GM23338 (cell line): Measurements from ENCODE around the gene CLDN3. TPM values are rescaled to one million over a fixed set of nuclear protein-coding genes. Genes with fewer than 3 reads are reported as not detected.

Experiments
- ATAC-seq: fragments of 200-7000 bp; cut with Tn5 transposase; 3 replicates; pipeline ENCODE4 v1.9.1; 2020
- DNase-seq: peaks from one replicate; pipeline ENCODE4 v3.0.0-alpha.2; 2015; ENCODE audit warnings: low spot score
- H2AFZ ChIP-seq: fragments of 200-600 bp; sonication (generic); 2 replicates; pipeline ENCODE4 v1.8.0; 2016; ENCODE audit warnings: antibody characterized with exemption, mild to moderate bottlenecking, moderate library complexity
- H3F3A ChIP-seq: fragments of 200-600 bp; sonication (generic); replicated peaks from 2 replicates; pipeline ENCODE4 v1.8.0; 2017; ENCODE audit warnings: antibody characterized with exemption, mixed run types, low read depth
- H3K27ac ChIP-seq: fragments of 200-600 bp; sonication (generic); 2 replicates; pipeline ENCODE4 v1.6.1; 2016; ENCODE audit warnings: low read depth
- H3K27me3 ChIP-seq: fragments of 200-600 bp; sonication (generic); 2 replicates; pipeline ENCODE4 v1.8.0; 2016; ENCODE audit warnings: mild to moderate bottlenecking, mixed run types, moderate library complexity; ENCODE audit not compliant: insufficient read depth
- H3K36me3 ChIP-seq: fragments of 200-600 bp; sonication (generic); 2 replicates; pipeline ENCODE4 v1.8.0; 2016; ENCODE audit warnings: mild to moderate bottlenecking; ENCODE audit not compliant: insufficient read depth
- H3K4me1 ChIP-seq: fragments of 200-600 bp; sonication (generic); 2 replicates; pipeline ENCODE4 v1.8.0; 2016; ENCODE audit warnings: mild to moderate bottlenecking, moderate library complexity; ENCODE audit not compliant: insufficient read depth
- H3K4me2 ChIP-seq: fragments of 200-600 bp; sonication (generic); 2 replicates; pipeline ENCODE4 v1.7.1; 2017; ENCODE audit warnings: mixed run types
- H3K4me3 ChIP-seq: fragments of 200-600 bp; sonication (generic); 2 replicates; pipeline ENCODE4 v1.6.1; 2016; ENCODE audit warnings: mixed run types
- H3K79me2 ChIP-seq: fragments of 200-600 bp; sonication (generic); replicated peaks from 2 replicates; pipeline ENCODE4 v1.8.0; 2017; ENCODE audit warnings: mild to moderate bottlenecking; ENCODE audit not compliant: insufficient read depth
- H3K9me2 ChIP-seq: fragments of 200-600 bp; sonication (generic); 2 replicates; pipeline ENCODE4 v1.8.0; 2017; ENCODE audit not compliant: insufficient read depth
- H4K20me1 ChIP-seq: fragments of 200-600 bp; sonication (generic); replicated peaks from 2 replicates; pipeline ENCODE4 v1.8.0; 2017; ENCODE audit warnings: mild to moderate bottlenecking; ENCODE audit not compliant: insufficient read depth
- H3K27ac Mint-ChIP-seq: 2 replicates; pipeline ENCODE4 v1.8.0; 2020; ENCODE audit warnings: inconsistent platforms, mild to moderate bottlenecking, moderate library complexity, mixed read lengths
- H3K27me3 Mint-ChIP-seq: 3 replicates; pipeline ENCODE4 v1.8.0; 2022; ENCODE audit warnings: low read depth, mild to moderate bottlenecking, moderate library complexity, mixed read lengths, inconsistent platforms; ENCODE audit not compliant: insufficient read depth, poor library complexity
- H3K36me3 Mint-ChIP-seq: 3 replicates; pipeline ENCODE4 v1.8.0; 2021; ENCODE audit warnings: low read depth, mild to moderate bottlenecking, inconsistent platforms, moderate library complexity, mixed read lengths
- H3K4me1 Mint-ChIP-seq: 3 replicates; pipeline ENCODE4 v1.8.0; 2020; ENCODE audit warnings: mild to moderate bottlenecking, inconsistent platforms, mixed read lengths
- H3K4me3 Mint-ChIP-seq: 3 replicates; pipeline ENCODE4 v1.8.0; 2021; ENCODE audit warnings: moderate library complexity, mild to moderate bottlenecking, inconsistent platforms, mixed read lengths
- H3K9me3 Mint-ChIP-seq: 3 replicates; pipeline ENCODE4 v1.8.0; 2020; ENCODE audit warnings: moderate library complexity, mild to moderate bottlenecking, inconsistent platforms, mixed read lengths
- CREB1 ChIP-seq: fragments of 250-450 bp; sonication (Bioruptor Pico); IDR thresholded peaks from 2 replicates; pipeline ENCODE4 v1.5.0; 2020; ENCODE audit warnings: low read depth, mild to moderate bottlenecking, moderate library complexity
- CTCF ChIP-seq, 2 experiments: fragments of 200-600 bp in 1 of 2; sonication (generic) in 1 of 2; conservative IDR thresholded peaks; 2 replicates each; pipeline versions ENCODE4 v1.5.1 to v1.6.1; 2016 to 2017; ENCODE audit warnings: antibody characterized with exemption in 2 of 2, low read depth in 2 of 2, mild to moderate bottlenecking in 2 of 2, moderate library complexity in 1 of 2
- ETS1 ChIP-seq: IDR thresholded peaks from 2 replicates; pipeline ENCODE4 v1.6.1; 2016; ENCODE audit warnings: antibody characterized with exemption
- EZH2 ChIP-seq: fragments of 200-600 bp; sonication (generic); IDR thresholded peaks from one replicate; pipeline ENCODE4 v1.8.0; 2017; ENCODE audit warnings: antibody characterized with exemption, mild to moderate bottlenecking, low read depth; ENCODE audit not compliant: unreplicated experiment
- JUNB ChIP-seq: IDR thresholded peaks from one replicate; pipeline ENCODE4 v1.6.1; 2016; ENCODE audit warnings: antibody characterized with exemption; ENCODE audit not compliant: unreplicated experiment
- NANOG ChIP-seq: IDR thresholded peaks from 2 replicates; pipeline ENCODE4 v1.6.1; 2016; ENCODE audit warnings: antibody characterized with exemption, borderline replicate concordance
- POLR2AphosphoS5 ChIP-seq: IDR thresholded peaks from 2 replicates; pipeline ENCODE4 v1.6.1; 2016; ENCODE audit warnings: antibody characterized with exemption, low read depth
- REST ChIP-seq: IDR thresholded peaks from one replicate; pipeline ENCODE4 v1.6.1; 2018; ENCODE audit warnings: antibody characterized with exemption; ENCODE audit not compliant: unreplicated experiment
- ZNF331 ChIP-seq: fragments of 250-450 bp; sonication (Bioruptor Pico); IDR thresholded peaks from 2 replicates; pipeline ENCODE4 v1.5.0; 2020; ENCODE audit warnings: low read depth, mild to moderate bottlenecking, moderate library complexity
- polyA plus RNA-seq: library from polyadenylated mRNA; unstranded; fragments of >200 nt; fragmentation: Nextera tagmentation; extraction: Ambion mirVana; gene quantifications from 2 replicates; pipeline ENCODE4 v1.2.1, GENCODE V29; 2016
- total RNA-seq: library from RNA; depleted of rRNA; stranded (reverse); fragments of >200 nt; shearing (Covaris generic); gene quantifications from 2 replicates; pipeline ENCODE4 v1.2.3, GENCODE V29; 2014

CLDN3 gene
- total and polyA plus RNA-seq, 2 experiments from 2014 or later, result 20.1 to 27.7 TPM

- Mint-ChIP-seq H3K9me3 (no peaks in the 10 kb centered on the region), H3K4me1 (peaks cover 19% of the 10 kb centered on the region), H3K4me3 (no peak overlapping the region), H3K27me3 (peaks cover 17% of the 10 kb centered on the region), H3K27ac (no peak overlapping the region), H3K36me3 (peaks cover 8% of the 10 kb centered on the region)
- no peak for ATAC-seq
- Histone ChIP-seq H3K36me3 (0 out of 2 replicates have a peak, but pooled peaks cover 3% of the 10 kb centered on the region), H2AFZ (no peak overlapping the region), H3K27me3 (peaks cover 23% of the 10 kb centered on the region), H3F3A (peaks cover 8% of the 10 kb centered on the region), H3K79me2 (no peaks in the 10 kb centered on the region; the same call in 1 of the 2 replicates), H3K9me2 (no peaks in the 10 kb centered on the region), H3K4me2 (no peak overlapping the region), H3K27ac (no peak overlapping the region), H3K4me1 (peaks cover 14% of the 10 kb centered on the region), H4K20me1 (peaks cover 13% of the 10 kb centered on the region), H3K4me3 (no peak overlapping the region)
- DNase-seq, result no peak
- TF ChIP-seq REST, result no peak
- TF ChIP-seq NANOG, result no peak
These were observed 33.2 kb downstream of the CLDN3 start for GRCh38 chr7:73736885-73737284.

- Mint-ChIP-seq H3K27ac (no peak overlapping the region), H3K4me1 (peaks cover 8% of the 10 kb centered on the region), H3K36me3 (peaks cover 8% of the 10 kb centered on the region), H3K27me3 (peaks cover 11% of the 10 kb centered on the region), H3K4me3 (no peak overlapping the region), H3K9me3 (no peaks in the 10 kb centered on the region)
- ATAC-seq (no peak), DNase-seq (no peak)
- Histone ChIP-seq H3K79me2 (no peaks in the 10 kb centered on the region; the same call in 1 of the 2 replicates), H3K4me2 (no peak overlapping the region), H2AFZ (no peak overlapping the region), H3K4me1 (peaks cover 1% of the 10 kb centered on the region), H3K27ac (no peak overlapping the region), H3K27me3 (peaks cover 12% of the 10 kb centered on the region), H3F3A (peaks cover 5% of the 10 kb centered on the region), H3K9me2 (no peaks in the 10 kb centered on the region), H3K4me3 (no peak overlapping the region), H4K20me1 (peaks cover 13% of the 10 kb centered on the region), H3K36me3 (0 out of 2 replicates have a peak, but pooled peaks cover 3% of the 10 kb centered on the region)
- TF ChIP-seq CREB1 (CRISPR knock-in tag), result no peak
- TF ChIP-seq NANOG, result no peak
- no peak for TF ChIP-seq POLR2AphosphoS5
- TF ChIP-seq REST, result no peak
- no peak for TF ChIP-seq CTCF (conservative IDR thresholded peaks at IDR 0.05; ENCODE audit: low read depth in 2 of 2)
- no peak for TF ChIP-seq ETS1
- no peak for TF ChIP-seq JUNB
- TF ChIP-seq EZH2, result no peak
- TF ChIP-seq ZNF331, result no peak
These were observed 34.6 kb downstream of the CLDN3 start for GRCh38 chr7:73735528-73735905.
